Measurements from ENCODE around the gene LARP4B. TPM values are rescaled to one million over a fixed set of nuclear protein-coding genes. Genes with fewer than 3 reads are reported as not detected.

LARP4B gene
- total RNA-seq, 1 donor from 2014 or later, result 33.1 TPM

- Histone ChIP-seq H3K79me2 (ENCODE audit: low read depth) (peaks cover 56% of the 10 kb centered on the region), H3K9ac (no peak overlapping the region), H2AFZ (replicated peaks) (no peak overlapping the region), H3K4me3 (no peak overlapping the region), H3K4me1 (no peaks in the 10 kb centered on the region), H3K4me2 (no peak overlapping the region), H4K20me1 (ENCODE audit: low read depth) (peaks cover 49% of the 10 kb centered on the region), H3K27me3 (no peaks in the 10 kb centered on the region), H3K27ac (no peak overlapping the region), H3K36me3 (no peaks in the 10 kb centered on the region), H3F3A (ENCODE audit: low read depth) (no peaks in the 10 kb centered on the region), H3K9me3 (ENCODE audit: low read depth) (no peaks in the 10 kb centered on the region)
- TF ChIP-seq EZH2phosphoT487 (IDR thresholded peaks at IDR 0.05) (no peak), EZH2 (IDR thresholded peaks at IDR 0.05) (no peak), CTCF (IDR thresholded peaks at IDR 0.05) (no peak)
- Mint-ChIP-seq H3K9me3 (no peaks in the 10 kb centered on the region), H3K27ac (no peak overlapping the region), H3K4me3 (no peak overlapping the region), H3K27me3 (ENCODE audit: insufficient read depth, low read depth) (no peaks in the 10 kb centered on the region), H3K4me1 (no peaks in the 10 kb centered on the region), H3K36me3 (peaks cover 20% of the 10 kb centered on the region)
- no peak for DNase-seq (ENCODE audit: low spot score)
Observed at GRCh38 chr10:871951-872403, 59.5 kb downstream of the LARP4B start.

GRCh38 chr10:870564-871166 lies 60.8 kb downstream of the LARP4B start:
- Histone ChIP-seq H3K27me3 (no peaks in the 10 kb centered on the region), H3K4me1 (no peaks in the 10 kb centered on the region), H4K20me1 (ENCODE audit: low read depth) (peaks cover 47% of the 10 kb centered on the region), H3K4me3 (no peak overlapping the region), H3K79me2 (ENCODE audit: low read depth) (peaks cover 54% of the 10 kb centered on the region), H3K27ac (no peak overlapping the region), H3F3A (ENCODE audit: low read depth) (no peaks in the 10 kb centered on the region), H3K9me3 (ENCODE audit: low read depth) (no peaks in the 10 kb centered on the region), H3K9ac (no peak overlapping the region), H3K36me3 (no peaks in the 10 kb centered on the region), H3K4me2 (no peak overlapping the region), H2AFZ (replicated peaks) (no peak overlapping the region)
- TF ChIP-seq EZH2 (IDR thresholded peaks at IDR 0.05), result no peak
- no peak for TF ChIP-seq EZH2phosphoT487 (IDR thresholded peaks at IDR 0.05)
- TF ChIP-seq CTCF (IDR thresholded peaks at IDR 0.05), result no peak
- Mint-ChIP-seq H3K4me1 (no peaks in the 10 kb centered on the region), H3K4me3 (no peak overlapping the region), H3K9me3 (no peaks in the 10 kb centered on the region), H3K27me3 (ENCODE audit: insufficient read depth, low read depth) (no peaks in the 10 kb centered on the region), H3K27ac (no peak overlapping the region), H3K36me3 (peaks cover 20% of the 10 kb centered on the region)
- no peak for DNase-seq (ENCODE audit: low spot score)

GRCh38 chr10:869171-869570 lies 62.3 kb downstream of the LARP4B start:
- Mint-ChIP-seq H3K9me3 (no peaks in the 10 kb centered on the region), H3K27me3 (ENCODE audit: insufficient read depth, low read depth) (peaks cover 2% of the 10 kb centered on the region), H3K4me3 (no peak overlapping the region), H3K27ac (no peak overlapping the region), H3K4me1 (no peaks in the 10 kb centered on the region), H3K36me3 (peaks cover 26% of the 10 kb centered on the region)
- Histone ChIP-seq H3K36me3 (no peaks in the 10 kb centered on the region), H3K27me3 (no peaks in the 10 kb centered on the region), H2AFZ (replicated peaks) (no peak overlapping the region), H3K4me1 (no peaks in the 10 kb centered on the region), H3F3A (ENCODE audit: low read depth) (no peaks in the 10 kb centered on the region), H3K9me3 (ENCODE audit: low read depth) (no peaks in the 10 kb centered on the region), H3K27ac (no peak overlapping the region), H3K79me2 (ENCODE audit: low read depth) (peaks cover 43% of the 10 kb centered on the region), H3K9ac (no peak overlapping the region), H3K4me3 (no peak overlapping the region), H4K20me1 (ENCODE audit: low read depth) (peaks cover 42% of the 10 kb centered on the region), H3K4me2 (no peak overlapping the region)
- DNase-seq (ENCODE audit: low spot score), result no peak
- TF ChIP-seq EZH2 (IDR thresholded peaks at IDR 0.05), result no peak
- no peak for TF ChIP-seq EZH2phosphoT487 (IDR thresholded peaks at IDR 0.05)
- no peak for TF ChIP-seq CTCF (IDR thresholded peaks at IDR 0.05)

Measured in neural progenitor cell (in vitro differentiated cells).